HepG2 (cell line): ENCODE data around the gene PKN2. TPM values are rescaled to one million over a fixed set of nuclear protein-coding genes. Genes with fewer than 3 reads are reported as not detected.

Experiments
- ASH2L ChIP-seq: fragments of 300-600, 200-600 bp; sonication (generic); IDR thresholded peaks from 2 replicates; pipeline ENCODE4 v1.7.0; 2017; ENCODE audit warnings: low read depth, mild to moderate bottlenecking, moderate library complexity, mixed read lengths, low read length; ENCODE audit not compliant: insufficient read length
- ATF4 ChIP-seq, 2 experiments: fragments of 450-650 bp in 1 of 2; sonication (generic) in 1 of 2; formaldehyde crosslinking; IDR thresholded peaks; 2 replicates each; pipeline versions ENCODE4 v1.5.0 to v1.8.0; 2020 to 2022; ENCODE audit warnings: mild to moderate bottlenecking in 1 of 2, missing genetic modification reagents in 1 of 2
- CEBPB ChIP-seq: IDR thresholded peaks from 2 replicates; pipeline ENCODE4 v1.6.1; 2011; ENCODE audit warnings: low read depth, low read length, improper control_type of control experiment, borderline replicate concordance
- HOXA5 ChIP-seq: sonication (generic); formaldehyde crosslinking; IDR thresholded peaks from 2 replicates; pipeline ENCODE4 v1.4.0; 2020; ENCODE audit warnings: missing genetic modification reagents
- ISX ChIP-seq: sonication (generic); formaldehyde crosslinking; conservative IDR thresholded peaks from 2 replicates; pipeline ENCODE4 v1.5.0; 2020; ENCODE audit warnings: missing genetic modification reagents
- KDM2A ChIP-seq: sonication (generic); formaldehyde crosslinking; IDR thresholded peaks from 2 replicates; pipeline ENCODE4 v1.4.0; 2020; ENCODE audit warnings: low read depth, missing genetic modification reagents, borderline replicate concordance
- NFYB ChIP-seq: sonication (generic); formaldehyde crosslinking; IDR thresholded peaks from 2 replicates; pipeline ENCODE4 v1.4.0; 2020; ENCODE audit warnings: missing genetic modification reagents
- PITX1 ChIP-seq: sonication (generic); formaldehyde crosslinking; IDR thresholded peaks from 2 replicates; pipeline ENCODE4 v1.5.1; 2020; ENCODE audit warnings: mild to moderate bottlenecking, missing genetic modification reagents
- SAFB2 ChIP-seq: sonication (generic); formaldehyde crosslinking; IDR thresholded peaks from 2 replicates; pipeline ENCODE4 v1.5.1; 2020; ENCODE audit warnings: missing genetic modification reagents, low read depth, mild to moderate bottlenecking, borderline replicate concordance
- TFAP4 ChIP-seq: sonication (generic); IDR thresholded peaks from 2 replicates; pipeline ENCODE4 v1.6.1; 2016; ENCODE audit warnings: low read depth, borderline replicate concordance
- YEATS4 ChIP-seq: sonication (generic); formaldehyde crosslinking; IDR thresholded peaks from 2 replicates; pipeline ENCODE4 v1.4.0; 2020; ENCODE audit warnings: missing genetic modification reagents, borderline replicate concordance
- ZFAT ChIP-seq: sonication (generic); formaldehyde crosslinking; conservative IDR thresholded peaks from 2 replicates; pipeline ENCODE4 v1.8.1; 2023; ENCODE audit warnings: missing genetic modification reagents, inconsistent platforms
- ZNF333 ChIP-seq: sonication (generic); formaldehyde crosslinking; IDR thresholded peaks from 2 replicates; pipeline ENCODE4 v1.4.0; 2020; ENCODE audit warnings: mild to moderate bottlenecking, missing genetic modification reagents, borderline replicate concordance
- ZNF350 ChIP-seq: sonication (generic); formaldehyde crosslinking; IDR thresholded peaks from 2 replicates; pipeline ENCODE4 v1.4.0; 2020; ENCODE audit warnings: mild to moderate bottlenecking, low read depth, missing genetic modification reagents, borderline replicate concordance
- ZNF512 ChIP-seq: sonication (generic); formaldehyde crosslinking; IDR thresholded peaks from 2 replicates; pipeline ENCODE4 v1.4.0; 2020; ENCODE audit warnings: mild to moderate bottlenecking, missing genetic modification reagents
- ZNF574 ChIP-seq: sonication (generic); formaldehyde crosslinking; IDR thresholded peaks from 2 replicates; pipeline ENCODE4 v1.4.0; 2020; ENCODE audit warnings: missing genetic modification reagents
- ZNF607 ChIP-seq: sonication (generic); formaldehyde crosslinking; IDR thresholded peaks from 2 replicates; pipeline ENCODE4 v1.5.1; 2020; ENCODE audit warnings: missing genetic modification reagents, mild to moderate bottlenecking, borderline replicate concordance
- ZNF614 ChIP-seq: IDR thresholded peaks from 2 replicates; pipeline ENCODE4 v1.6.1; 2018; ENCODE audit warnings: missing biosample characterization, missing genetic modification reagents, inconsistent platforms, borderline replicate concordance
- ZNF639 ChIP-seq: conservative IDR thresholded peaks from 2 replicates; pipeline ENCODE4 v1.6.1; 2018; ENCODE audit warnings: missing genetic modification reagents
- ZNF703 ChIP-seq: sonication (generic); formaldehyde crosslinking; IDR thresholded peaks from 2 replicates; pipeline ENCODE4 v1.5.1; 2020; ENCODE audit warnings: missing genetic modification reagents, mild to moderate bottlenecking, moderate library complexity, borderline replicate concordance
- ZNF83 ChIP-seq: sonication (generic); formaldehyde crosslinking; IDR thresholded peaks from 2 replicates; pipeline ENCODE4 v1.4.0; 2020; ENCODE audit warnings: missing genetic modification reagents, mild to moderate bottlenecking, borderline replicate concordance
- polyA plus RNA-seq, 8 experiments: library from polyadenylated mRNA; depleted of rRNA in 3 of 8; stranded (reverse) in 7 of 8; unstranded in 1 of 8; fragments of >200 nt; fragmentation: Illumina TruSeq in 4 of 8; extraction: Trizol in 4 of 8; gene quantifications; 2 replicates each; pipeline versions ENCODE4 v1.2.1 to v1.2.3, GENCODE V29; 2011 to 2016; ENCODE audit warnings: low read depth in 4 of 8, missing spikeins in 1 of 8, mixed read lengths in 1 of 8; ENCODE audit not compliant: insufficient read depth in 1 of 8
- total RNA-seq, 5 experiments: library from RNA; depleted of rRNA; stranded (reverse); fragments of >200 nt; fragmentation: Illumina TruSeq; extraction: Trizol; gene quantifications; 2 replicates each; pipeline ENCODE4 v1.2.3, GENCODE V29; 2016; ENCODE audit warnings: low read depth in 1 of 5

Gene PKN2
- total and polyA plus RNA-seq, 2 of the 13 experiments (the other 11 are each of a cell fraction or from before 2014, with no cell fraction given): 17.0 to 29.4 TPM

DNA sequence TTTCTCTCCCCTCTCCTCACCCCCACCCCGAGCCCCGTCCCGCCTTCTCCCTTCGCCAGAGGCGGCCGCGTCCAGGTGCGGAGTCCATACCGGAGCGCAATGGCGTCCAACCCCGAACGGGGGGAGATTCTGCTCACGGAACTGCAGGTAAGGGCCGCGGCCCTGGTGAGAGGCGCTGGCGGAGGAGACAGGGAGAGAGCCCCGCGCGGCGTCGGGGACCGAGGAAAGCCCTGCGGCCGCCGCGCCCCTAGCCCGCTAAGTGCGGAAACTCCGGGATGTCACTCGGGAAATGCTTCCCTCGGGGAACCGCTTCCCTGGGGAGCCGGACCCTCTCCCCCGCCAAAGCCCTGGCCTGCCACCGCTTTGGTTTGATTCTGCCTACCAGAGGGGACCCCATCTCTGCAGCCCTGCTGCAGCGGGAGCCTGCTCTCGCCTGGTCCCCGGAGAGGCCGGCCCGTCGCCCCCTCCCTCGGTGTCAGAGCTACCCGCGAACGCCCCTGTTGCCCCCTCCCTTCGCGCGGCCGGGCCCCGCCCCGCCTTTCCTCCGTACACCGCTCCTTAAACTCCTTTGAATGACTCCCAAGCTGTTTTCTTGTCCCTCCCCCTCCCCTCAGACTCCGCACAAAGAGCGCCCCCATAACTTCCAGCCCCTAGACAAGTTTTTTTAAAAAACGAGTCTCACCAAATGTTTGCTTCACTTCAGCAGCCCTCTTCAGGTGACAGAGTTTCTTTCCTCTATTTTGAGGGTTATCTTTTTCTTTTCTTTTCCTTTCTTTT is 597 bp downstream of the PKN2 start (continued):
- no peak for TF ChIP-seq ZNF512 (CRISPR knock-in tag)
- no peak for TF ChIP-seq ZNF614 (CRISPR knock-in tag)
- peak; percentile 0; the same call in 1 of the 2 replicates for TF ChIP-seq ZNF350 (CRISPR knock-in tag)
- no peak for TF ChIP-seq ZNF703
- no peak; the same call in 1 of the 2 replicates for TF ChIP-seq ISX
- no peak for TF ChIP-seq SAFB2 (CRISPR knock-in tag)
- no peak for TF ChIP-seq HOXA5 (CRISPR knock-in tag)
- no peak for TF ChIP-seq TFAP4
- no peak for TF ChIP-seq CEBPB
- TF ChIP-seq YEATS4 (CRISPR knock-in tag): peak; percentile 28; the same call in 1 of the 2 replicates
- TF ChIP-seq ZNF607 (CRISPR knock-in tag): no peak; the same call in none of the 2 replicates
- TF ChIP-seq PITX1 (CRISPR knock-in tag): no peak
- no peak for TF ChIP-seq ZNF639 (CRISPR knock-in tag)
- no peak for TF ChIP-seq NFYB (CRISPR knock-in tag)
- no peak; the same call in 1 of the 2 replicates for TF ChIP-seq ZNF83
- no peak for TF ChIP-seq ZNF574 (CRISPR knock-in tag)
- TF ChIP-seq KDM2A (CRISPR knock-in tag): peak; percentile 46
- TF ChIP-seq ZNF333 (CRISPR knock-in tag): no peak; the same call in 1 of the 2 replicates
- no peak for TF ChIP-seq ATF4 (CRISPR knock-in tag; IDR thresholded peaks at IDR 0.05)
- 0 out of 2 replicates have a peak, but pooled peaks have one; percentile 42 for TF ChIP-seq ZFAT (CRISPR knock-in tag)
- peak; percentile 83 for TF ChIP-seq ASH2L
